RWPE1 (cell line): ENCODE results near the gene FKBP8.
"Not testable (repeated sequence)": the region's sequence is repeated elsewhere in the genome, so short reads cannot be mapped to it uniquely, and the experiment has no call there.

Experiments used
- CTCF ChIA-PET: fragments of 350-600 bp; sonication (Branson Sonifier 250); formaldehyde crosslinking; extraction: SDS; loops from one replicate; lab custom pipeline; 2021; lab: Yijun Ruan, JAX
- POLR2A ChIA-PET: fragments of 400-600 bp; formaldehyde crosslinking; extraction: SDS; loops from one replicate; lab custom pipeline; 2020; ENCODE audit warnings: antibody characterized with exemption; ENCODE audit not compliant: low non-redundant PET; lab: Yijun Ruan, JAX
- DNase-seq: peaks from one replicate; pipeline ENCODE4 v3.0.0; 2012; ENCODE audit warnings: low spot score
- H3K27ac ChIP-seq: fragments of 450-650 bp; 2 replicates; pipeline ENCODE4 v1.5.1; 2017
- TF ChIP-seq, protein P1 (sequence below): fragments of 450-650 bp; conservative IDR thresholded peaks from 2 replicates; pipeline ENCODE4 v1.5.1; 2017; ENCODE audit warnings: low read depth, mild to moderate bottlenecking

FKBP8 gene

DNA sequence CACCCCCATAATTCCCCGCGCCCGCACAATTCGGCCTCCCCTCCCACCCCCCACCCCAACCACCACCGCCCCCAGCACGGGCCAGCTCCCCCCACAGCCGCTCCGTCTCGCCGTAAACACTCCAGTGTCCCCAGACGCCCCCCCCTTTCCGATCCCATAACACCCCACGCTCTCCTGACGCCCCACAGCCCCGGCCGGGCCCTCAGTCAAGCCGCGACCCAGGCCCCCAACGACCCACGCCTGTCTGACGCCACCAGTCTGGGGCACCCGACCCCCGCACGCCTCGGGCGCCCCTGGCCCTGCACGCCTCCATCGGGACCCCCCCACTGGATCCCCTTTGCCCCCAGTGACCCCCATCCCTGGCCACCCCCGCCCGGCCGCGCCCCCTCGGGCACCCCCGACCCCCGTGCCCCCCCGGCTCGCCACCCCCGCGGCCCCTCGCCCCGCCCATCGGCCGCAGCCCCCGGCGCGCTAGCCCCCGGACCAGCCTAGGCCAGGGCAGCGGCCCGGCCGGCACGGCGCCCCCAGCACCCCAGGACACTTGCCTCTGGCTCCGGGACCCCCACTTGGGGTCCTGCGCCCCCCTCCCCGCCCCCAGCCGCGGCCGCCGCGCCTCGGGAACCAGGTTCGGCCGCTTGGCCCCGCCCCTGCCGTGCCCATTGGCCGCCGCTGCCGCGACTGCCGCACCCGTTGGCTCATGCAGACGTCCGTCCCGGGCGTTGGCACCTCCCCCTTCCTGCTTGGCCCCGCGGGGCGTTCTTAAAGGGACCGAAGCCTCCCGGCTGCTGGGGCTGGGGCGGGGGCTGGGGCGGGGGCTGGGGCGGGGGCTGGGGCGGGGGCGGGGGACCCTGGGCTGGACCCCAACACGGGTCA lies at the start of gene FKBP8:
FKBP8 (minus strand) TSS at position 633 of the 873 bp plus-strand sequence. CDS start 1,603 bp downstream, outside the sequence.
- ChIA-PET POLR2A (interaction anchor here (1.6 kb wide), 1 partner anchor 46 kb away, joined by 6 read pairs; no protein-coding TSS in a partner anchor), CTCF (interaction anchor here (0.6 to 1.0 kb wide), 3 partner anchors 11 to 92 kb away, joined by 3 to 5 read pairs (median 4); partner anchors contain the start of gene REX1BD)
- peak; percentile 98 for DNase-seq
- TF ChIP-seq, protein P1, sequence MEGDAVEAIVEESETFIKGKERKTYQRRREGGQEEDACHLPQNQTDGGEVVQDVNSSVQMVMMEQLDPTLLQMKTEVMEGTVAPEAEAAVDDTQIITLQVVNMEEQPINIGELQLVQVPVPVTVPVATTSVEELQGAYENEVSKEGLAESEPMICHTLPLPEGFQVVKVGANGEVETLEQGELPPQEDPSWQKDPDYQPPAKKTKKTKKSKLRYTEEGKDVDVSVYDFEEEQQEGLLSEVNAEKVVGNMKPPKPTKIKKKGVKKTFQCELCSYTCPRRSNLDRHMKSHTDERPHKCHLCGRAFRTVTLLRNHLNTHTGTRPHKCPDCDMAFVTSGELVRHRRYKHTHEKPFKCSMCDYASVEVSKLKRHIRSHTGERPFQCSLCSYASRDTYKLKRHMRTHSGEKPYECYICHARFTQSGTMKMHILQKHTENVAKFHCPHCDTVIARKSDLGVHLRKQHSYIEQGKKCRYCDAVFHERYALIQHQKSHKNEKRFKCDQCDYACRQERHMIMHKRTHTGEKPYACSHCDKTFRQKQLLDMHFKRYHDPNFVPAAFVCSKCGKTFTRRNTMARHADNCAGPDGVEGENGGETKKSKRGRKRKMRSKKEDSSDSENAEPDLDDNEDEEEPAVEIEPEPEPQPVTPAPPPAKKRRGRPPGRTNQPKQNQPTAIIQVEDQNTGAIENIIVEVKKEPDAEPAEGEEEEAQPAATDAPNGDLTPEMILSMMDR, result no peak
- H3K27ac ChIP-seq, result peak within 1 kb of the TSS; percentile 86

DNA sequence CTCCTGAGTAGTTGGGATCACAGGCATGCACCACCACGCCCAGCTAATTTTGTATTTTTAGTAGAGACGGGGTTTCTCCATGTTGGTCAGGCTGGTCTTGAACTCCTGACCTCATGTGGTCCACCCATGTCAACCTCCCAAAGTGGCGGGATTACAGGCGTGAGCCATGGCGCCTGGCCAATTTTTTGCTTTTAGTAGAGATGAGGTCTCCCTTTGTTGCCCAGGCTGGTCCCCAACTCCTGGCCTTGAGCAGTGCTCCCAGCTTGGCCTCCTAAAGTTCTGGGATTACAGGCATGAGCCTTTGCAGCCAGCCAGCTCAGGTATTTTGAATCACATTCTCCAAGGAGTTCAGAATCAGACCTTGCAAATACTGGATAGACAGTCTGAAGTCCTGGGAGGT lies 49.4 kb upstream of the FKBP8 start:
- H3K27ac ChIP-seq, result peak overlapping the region; percentile 96
- CTCF ChIA-PET, result interaction anchor here (0.6 to 1.0 kb wide), 3 partner anchors 148 to 255 kb away, joined by 3 to 6 read pairs (median 5); partner anchors contain the start of gene UPF1
- POLR2A ChIA-PET, DNase-seq: not testable (repeated sequence)

DNA sequence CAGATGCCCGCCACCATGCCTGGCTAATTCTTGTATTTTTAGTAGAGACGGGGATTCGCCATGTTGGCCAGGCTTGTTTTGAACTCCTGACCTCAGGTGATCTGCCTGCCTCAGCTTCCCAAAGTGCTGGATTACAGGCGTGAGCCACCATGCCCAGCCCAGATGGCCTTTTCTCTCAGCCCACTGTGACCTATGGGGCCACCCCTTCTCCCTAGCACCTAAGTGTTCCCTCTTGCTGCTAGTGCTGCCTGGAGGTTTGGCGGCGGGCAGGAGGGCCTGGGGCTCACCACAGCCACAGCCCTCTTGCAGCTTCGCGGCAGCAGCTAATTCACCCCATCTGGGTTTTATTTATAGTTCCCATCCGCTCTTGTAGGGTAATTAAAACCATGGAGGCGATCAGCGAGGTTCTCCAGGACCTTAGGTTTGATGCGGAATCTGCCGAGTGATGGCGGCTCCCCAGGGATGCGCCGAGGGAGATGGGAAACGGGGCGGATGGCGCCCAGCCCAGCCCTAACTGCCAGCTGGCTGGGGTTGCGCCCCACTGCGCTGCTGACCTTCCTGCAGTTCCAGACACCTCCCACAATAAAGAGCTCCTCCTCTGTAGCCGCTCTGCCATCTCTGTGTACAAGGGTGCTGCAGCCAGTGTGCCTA lies 48.5 kb upstream of the FKBP8 start:
- POLR2A ChIA-PET, result no interaction called here
- DNase-seq, result no peak
- TF ChIP-seq, protein P1, result no peak
- peak overlapping the region; percentile 96 for H3K27ac ChIP-seq
- CTCF ChIA-PET, result interaction anchor here (0.8 kb wide), 1 partner anchor 256 kb away, joined by 5 read pairs; no protein-coding TSS in a partner anchor

DNA sequence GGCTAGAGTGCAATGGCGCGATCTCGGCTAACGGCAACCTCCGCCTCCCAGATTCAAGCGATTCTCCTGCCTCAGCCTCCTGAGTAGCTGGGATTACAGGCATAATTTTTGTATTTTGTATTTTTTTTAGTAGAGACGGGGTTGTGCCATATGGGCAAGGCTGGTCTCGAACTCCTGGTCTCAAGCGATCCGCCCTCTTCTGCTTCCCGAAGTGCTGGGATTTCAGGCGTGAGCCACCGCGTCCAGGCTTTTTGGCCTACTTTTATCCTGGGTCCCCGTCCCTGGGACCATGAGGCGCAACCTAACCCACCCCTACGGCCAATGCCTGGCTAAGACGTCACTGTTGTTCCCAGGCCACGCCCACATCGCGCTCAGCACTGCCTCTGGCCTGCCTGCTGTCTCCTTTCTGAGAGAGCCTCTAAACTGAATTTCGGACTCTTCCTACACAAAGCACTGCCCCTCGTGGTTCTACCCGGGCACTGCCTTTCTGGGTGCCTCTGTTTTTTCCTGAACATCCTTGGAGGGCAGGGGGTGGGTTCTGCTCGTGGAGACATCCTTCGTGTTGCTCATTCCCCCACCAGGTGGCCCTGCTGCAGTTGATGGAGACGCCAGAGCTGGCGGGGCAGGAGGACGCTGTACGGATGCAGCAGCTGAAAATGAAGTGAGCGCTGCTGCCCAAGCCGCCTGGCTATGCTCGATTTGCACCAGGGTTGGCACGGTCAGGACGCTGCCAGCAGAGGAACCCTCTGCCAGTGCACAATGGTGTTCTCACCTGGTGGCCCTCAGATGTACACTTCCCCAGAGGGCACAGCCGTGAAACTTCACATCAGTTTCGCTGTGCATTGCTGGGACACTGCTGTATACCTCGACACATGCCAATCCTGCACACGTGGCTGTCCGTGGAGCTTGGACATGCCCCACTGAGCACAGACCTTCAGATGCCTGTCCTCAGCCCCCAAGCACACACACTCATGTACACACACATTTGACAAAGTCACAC lies 47.2 kb upstream of the FKBP8 start:
- ChIA-PET CTCF (interaction anchor here (0.6 to 3.2 kb wide), 6 partner anchors 22 to 189 kb away, joined by 3 to 8 read pairs (median 4); partner anchors contain the start of gene TMEM59L), POLR2A (interaction anchor here (0.7 kb wide), 1 partner anchor 286 kb away, joined by 5 read pairs; no protein-coding TSS in a partner anchor)
- peak overlapping the region; percentile 96 for H3K27ac ChIP-seq
- TF ChIP-seq, protein P1, result peak; percentile 81
- peak; percentile 59 for DNase-seq

DNA sequence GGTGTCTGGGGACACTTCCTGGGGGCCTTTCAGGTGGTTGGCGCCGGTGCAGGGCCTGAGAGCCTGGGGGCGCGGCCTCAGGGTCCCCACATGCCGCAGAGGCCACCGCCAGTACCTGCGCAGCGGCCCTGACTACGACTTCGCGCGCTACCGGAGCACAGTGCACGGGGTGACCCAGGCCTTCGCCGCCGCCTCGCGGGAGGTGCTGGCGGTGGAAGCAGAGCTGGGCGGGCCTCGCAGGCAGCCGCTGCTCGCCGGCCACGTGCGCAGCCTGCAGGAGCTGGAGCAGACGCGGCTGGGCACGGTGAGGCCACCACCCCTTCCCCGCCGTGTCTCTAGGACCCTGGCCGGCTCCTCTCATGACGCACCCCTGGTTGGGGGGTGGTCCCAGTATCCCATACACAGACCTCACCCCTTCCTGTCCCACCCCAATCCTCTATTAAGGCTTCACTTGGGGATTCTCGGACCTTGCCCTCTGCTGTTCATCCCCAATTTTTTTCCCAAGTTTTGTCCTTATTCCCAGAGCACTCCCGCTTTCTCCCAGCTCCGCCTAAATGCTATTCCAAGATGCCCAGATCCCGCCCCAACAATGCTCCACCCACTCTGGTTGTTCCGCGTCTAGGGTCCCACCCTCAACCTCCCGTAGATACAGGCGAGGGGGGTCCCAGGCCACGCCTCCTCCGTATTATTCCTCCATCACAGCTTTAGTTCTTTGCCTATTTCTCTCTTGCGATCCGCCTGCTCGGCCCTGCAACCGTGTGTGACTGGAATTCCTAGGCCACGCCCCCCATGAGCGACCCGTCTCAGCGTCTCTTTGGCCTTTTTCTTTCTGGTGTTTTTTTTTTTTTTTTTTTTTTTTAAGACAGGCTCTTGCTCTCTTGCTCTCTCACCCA lies 46.3 kb upstream of the FKBP8 start:
- CTCF ChIA-PET, result interaction anchor here (0.6 to 3.2 kb wide), 15 partner anchors 10 to 225 kb away, joined by 3 to 8 read pairs (median 3); partner anchors contain the start of genes FKBP8 and UBA52
- POLR2A ChIA-PET, result interaction anchor here (0.6 to 1.1 kb wide), 7 partner anchors 34 to 287 kb away, joined by 3 to 6 read pairs (median 4); partner anchors contain the start of genes ELL and FKBP8
- DNase-seq, result peak; percentile 58
- TF ChIP-seq, protein P1, result no peak
- peak overlapping the region; percentile 96 for H3K27ac ChIP-seq
